Measurements from ENCODE around the gene CNPY1.
A peak's percentile ranks its signal among the peaks of the same experiment; 100 is the strongest.

CNPY1 gene

DNA sequence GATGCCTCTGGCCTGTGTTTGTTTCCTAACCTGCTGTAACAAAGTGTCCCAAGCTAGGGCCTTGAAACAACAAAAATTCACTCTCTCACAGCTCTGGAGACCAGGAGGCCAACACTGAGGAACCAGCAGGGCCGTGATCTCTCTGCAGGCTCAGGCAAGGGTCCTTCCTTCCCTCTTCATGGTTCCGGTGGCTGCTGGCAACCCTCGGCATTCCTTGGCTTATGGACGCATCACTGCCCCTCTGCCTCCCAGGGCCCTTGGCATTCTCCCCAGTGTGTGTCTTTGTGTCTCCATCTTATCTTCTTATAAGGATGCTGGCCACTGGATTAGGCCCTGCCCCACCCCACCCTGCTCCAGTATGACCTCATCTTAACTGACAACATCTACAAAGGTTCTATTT is 17.0 kb downstream of the CNPY1 start:
- no peak overlapping the region for H2AFZ ChIP-seq (ENCODE audit: low read depth, low read length)
- H2BK120ac ChIP-seq (ENCODE audit: low read depth, low read length), result no peak overlapping the region
- WGBS, result 94% methylated on average over 4 of the region's 4 CpGs
- H3K4me2 ChIP-seq (ENCODE audit: low read length, poor library complexity, severe bottlenecking), result no peak overlapping the region
- H3K9me3 ChIP-seq (ENCODE audit: control insufficient read depth, low read length), result no peaks in the 10 kb centered on the region
- H3K4me3 ChIP-seq (ENCODE audit: insufficient read depth in 1 of 2, low read depth in 1 of 2, low read length in 2 of 2), result peak overlapping the region in 1 of 2 experiments; percentile 16
- H3K4ac ChIP-seq (ENCODE audit: low read depth in 1 of 2, low read length in 2 of 2), result no peak overlapping the region
- no peak overlapping the region for H2BK15ac ChIP-seq (ENCODE audit: low read depth, poor library complexity, severe bottlenecking)
- no peak overlapping the region for H4K91ac ChIP-seq (ENCODE audit: low read length)
- no peak overlapping the region for H3K9ac ChIP-seq (ENCODE audit: low read length)
- no peak overlapping the region for H3K27ac ChIP-seq (ENCODE audit: low read length, poor library complexity, severe bottlenecking)
- H3K79me1 ChIP-seq (replicated peaks; ENCODE audit: low read length, poor library complexity, severe bottlenecking), result no peaks in the 10 kb centered on the region
- no peak overlapping the region for H2BK12ac ChIP-seq (ENCODE audit: low read length in 2 of 2)
- no peak overlapping the region for H2AK5ac ChIP-seq (ENCODE audit: low read length, severe bottlenecking)
- no peak overlapping the region for H2BK5ac ChIP-seq (ENCODE audit: low read depth, low read length, poor library complexity, severe bottlenecking)
- no peak overlapping the region for H3K23ac ChIP-seq (ENCODE audit: low read length in 2 of 2)
- H3K36me3 ChIP-seq (ENCODE audit: control insufficient read depth in 1 of 2, insufficient read depth in 2 of 2, low read depth in 1 of 2, low read length in 2 of 2), result peaks cover 0 to 3% of the 10 kb centered on the region in 2 experiments
- DNase-seq, result no peak
- peaks cover 7% of the 10 kb centered on the region for H3K4me1 ChIP-seq (ENCODE audit: control insufficient read depth, insufficient read depth, low read depth, low read length)
- H3K18ac ChIP-seq (ENCODE audit: low read depth in 1 of 2, low read length in 2 of 2), result no peak overlapping the region
- peaks cover 63 to 74% of the 10 kb centered on the region in 2 experiments for H3K27me3 ChIP-seq (ENCODE audit: control insufficient read depth in 1 of 2, insufficient read depth in 1 of 2, low read length in 2 of 2)
- no peak overlapping the region for H4K8ac ChIP-seq (ENCODE audit: low read length)
- no peak overlapping the region for H3K14ac ChIP-seq (ENCODE audit: low read length in 2 of 2)

DNA sequence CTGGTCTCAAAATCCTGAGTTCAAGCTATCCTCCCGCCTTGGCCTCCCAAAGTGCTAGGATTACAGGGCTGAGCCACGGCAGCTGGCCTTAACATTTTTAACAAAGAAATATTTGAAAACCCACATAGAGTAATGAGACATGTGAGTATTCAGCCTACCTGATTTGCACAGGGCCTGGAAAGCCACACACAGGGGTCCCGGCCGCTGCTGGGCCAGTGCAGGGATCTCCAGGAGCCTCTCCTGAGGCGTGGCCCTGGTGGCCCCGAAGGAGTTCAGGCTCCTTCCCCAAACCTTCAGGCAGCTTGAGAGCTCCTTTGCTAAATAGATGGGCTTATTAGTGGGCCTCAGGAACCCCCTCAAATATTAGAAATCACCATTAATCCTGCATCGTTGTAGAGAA is 18.7 kb downstream of the CNPY1 start:
- no peak overlapping the region for H3K14ac ChIP-seq (ENCODE audit: low read length in 2 of 2)
- H2AK5ac ChIP-seq (ENCODE audit: low read length, severe bottlenecking), result no peak overlapping the region
- no peak overlapping the region for H4K8ac ChIP-seq (ENCODE audit: low read length)
- H3K36me3 ChIP-seq (ENCODE audit: control insufficient read depth in 1 of 2, insufficient read depth in 2 of 2, low read depth in 1 of 2, low read length in 2 of 2), result peaks cover 0 to 3% of the 10 kb centered on the region in 2 experiments
- H2BK12ac ChIP-seq (ENCODE audit: low read length in 2 of 2), result no peak overlapping the region
- no peak overlapping the region for H3K27ac ChIP-seq (ENCODE audit: low read length, poor library complexity, severe bottlenecking)
- H3K27me3 ChIP-seq (ENCODE audit: control insufficient read depth in 1 of 2, insufficient read depth in 1 of 2, low read length in 2 of 2), result peaks cover 55 to 70% of the 10 kb centered on the region in 2 experiments
- no peaks in the 10 kb centered on the region for H3K4me1 ChIP-seq (ENCODE audit: control insufficient read depth, insufficient read depth, low read depth, low read length)
- H2BK15ac ChIP-seq (ENCODE audit: low read depth, poor library complexity, severe bottlenecking), result no peak overlapping the region
- no peak overlapping the region for H4K91ac ChIP-seq (ENCODE audit: low read length)
- no peak overlapping the region for H2BK120ac ChIP-seq (ENCODE audit: low read depth, low read length)
- no peak overlapping the region for H3K9ac ChIP-seq (ENCODE audit: low read length)
- H3K18ac ChIP-seq (ENCODE audit: low read depth in 1 of 2, low read length in 2 of 2), result no peak overlapping the region
- no peak overlapping the region for H2BK5ac ChIP-seq (ENCODE audit: low read depth, low read length, poor library complexity, severe bottlenecking)
- no peak overlapping the region for H3K4me2 ChIP-seq (ENCODE audit: low read length, poor library complexity, severe bottlenecking)
- 89% methylated on average over 5 of the region's 7 CpGs for WGBS
- no peaks in the 10 kb centered on the region for H3K9me3 ChIP-seq (ENCODE audit: control insufficient read depth, low read length)
- no peak overlapping the region for H3K4me3 ChIP-seq (ENCODE audit: insufficient read depth in 1 of 2, low read depth in 1 of 2, low read length in 2 of 2)
- no peak overlapping the region for H2AFZ ChIP-seq (ENCODE audit: low read depth, low read length)
- no peaks in the 10 kb centered on the region for H3K79me1 ChIP-seq (replicated peaks; ENCODE audit: low read length, poor library complexity, severe bottlenecking)
- no peak for DNase-seq
- H3K4ac ChIP-seq (ENCODE audit: low read depth in 1 of 2, low read length in 2 of 2), result no peak overlapping the region
- no peak overlapping the region for H3K23ac ChIP-seq (ENCODE audit: low read length in 2 of 2)

DNA sequence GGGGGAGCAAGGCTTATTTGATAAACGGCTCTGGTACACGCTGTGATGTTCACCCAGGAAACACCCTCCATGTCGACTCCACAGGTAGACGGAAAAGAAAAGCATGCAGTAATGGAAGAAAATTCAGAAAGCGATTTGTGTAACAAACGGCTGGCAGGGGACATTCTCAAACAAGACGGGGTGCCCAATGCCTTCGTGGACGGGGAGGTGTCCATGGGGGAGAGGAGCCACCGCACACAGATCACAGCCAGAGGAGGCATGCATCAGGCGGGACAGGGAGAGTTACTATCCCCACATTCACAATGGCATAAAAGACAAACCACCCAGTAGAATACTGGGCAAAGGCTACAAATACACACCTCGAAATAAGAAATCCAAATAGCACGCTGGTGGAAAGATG is 20.1 kb downstream of the CNPY1 start:
- Histone ChIP-seq H3K18ac (ENCODE audit: low read depth in 1 of 2, low read length in 2 of 2) (no peak overlapping the region), H4K8ac (ENCODE audit: low read length) (no peak overlapping the region), H2BK5ac (ENCODE audit: low read depth, low read length, poor library complexity, severe bottlenecking) (no peak overlapping the region), H3K36me3 (ENCODE audit: control insufficient read depth in 1 of 2, insufficient read depth in 2 of 2, low read depth in 1 of 2, low read length in 2 of 2) (peaks cover 0 to 3% of the 10 kb centered on the region in 2 experiments), H2AK5ac (ENCODE audit: low read length, severe bottlenecking) (no peak overlapping the region), H3K4ac (ENCODE audit: low read depth in 1 of 2, low read length in 2 of 2) (no peak overlapping the region), H2BK15ac (ENCODE audit: low read depth, poor library complexity, severe bottlenecking) (no peak overlapping the region), H2AFZ (ENCODE audit: low read depth, low read length) (no peak overlapping the region), H3K27me3 (ENCODE audit: control insufficient read depth in 1 of 2, insufficient read depth in 1 of 2, low read length in 2 of 2) (peaks cover 48 to 64% of the 10 kb centered on the region in 2 experiments), H3K23ac (ENCODE audit: low read length in 2 of 2) (no peak overlapping the region), H3K4me2 (ENCODE audit: low read length, poor library complexity, severe bottlenecking) (no peak overlapping the region), H3K14ac (ENCODE audit: low read length in 2 of 2) (no peak overlapping the region), H2BK120ac (ENCODE audit: low read depth, low read length) (no peak overlapping the region), H3K27ac (ENCODE audit: low read length, poor library complexity, severe bottlenecking) (no peak overlapping the region), H3K9ac (ENCODE audit: low read length) (no peak overlapping the region), H3K4me1 (ENCODE audit: control insufficient read depth, insufficient read depth, low read depth, low read length) (no peaks in the 10 kb centered on the region), H3K79me1 (replicated peaks; ENCODE audit: low read length, poor library complexity, severe bottlenecking) (no peaks in the 10 kb centered on the region), H2BK12ac (ENCODE audit: low read length in 2 of 2) (no peak overlapping the region), H3K4me3 (ENCODE audit: insufficient read depth in 1 of 2, low read depth in 1 of 2, low read length in 2 of 2) (no peak overlapping the region), H4K91ac (ENCODE audit: low read length) (no peak overlapping the region), H3K9me3 (ENCODE audit: control insufficient read depth, low read length) (no peaks in the 10 kb centered on the region)
- DNase-seq, result no peak
- 73% methylated on average over 12 of the region's 13 CpGs for WGBS

DNA sequence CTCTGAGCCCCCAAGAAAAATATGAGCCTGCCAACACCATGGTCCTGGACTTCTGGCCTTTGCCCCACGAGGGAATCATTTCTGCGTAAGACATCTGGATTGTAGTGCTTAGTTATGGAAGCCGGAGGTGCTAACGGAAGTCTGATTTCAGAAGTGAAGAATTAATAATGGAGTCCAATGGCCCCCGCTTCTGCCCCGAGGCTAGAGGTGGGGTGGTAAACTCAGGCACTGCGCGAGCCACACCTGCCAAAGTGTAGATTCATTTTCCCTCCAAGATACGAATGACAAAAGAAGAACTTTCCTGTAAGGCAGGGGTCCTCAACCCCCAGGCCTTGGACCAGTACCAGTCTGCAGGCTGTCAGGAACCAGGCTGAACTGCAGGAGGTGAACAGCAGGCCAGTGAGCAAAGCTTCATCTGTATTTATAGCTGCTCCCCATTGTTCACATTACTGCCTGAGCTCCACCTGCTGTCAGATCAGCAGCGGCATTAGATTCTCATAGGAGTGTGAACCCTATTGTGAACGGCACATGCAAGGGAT is 22.3 kb downstream of the CNPY1 start:
- H3K18ac ChIP-seq (ENCODE audit: low read depth in 1 of 2, low read length in 2 of 2), result no peak overlapping the region
- H3K36me3 ChIP-seq (ENCODE audit: control insufficient read depth in 1 of 2, insufficient read depth in 2 of 2, low read depth in 1 of 2, low read length in 2 of 2), result peaks cover 0 to 3% of the 10 kb centered on the region in 2 experiments
- no peak overlapping the region for H2BK5ac ChIP-seq (ENCODE audit: low read depth, low read length, poor library complexity, severe bottlenecking)
- H2BK12ac ChIP-seq (ENCODE audit: low read length in 2 of 2), result no peak overlapping the region
- H3K23ac ChIP-seq (ENCODE audit: low read length in 2 of 2), result no peak overlapping the region
- H2BK15ac ChIP-seq (ENCODE audit: low read depth, poor library complexity, severe bottlenecking), result no peak overlapping the region
- peaks cover 38 to 58% of the 10 kb centered on the region in 2 experiments for H3K27me3 ChIP-seq (ENCODE audit: control insufficient read depth in 1 of 2, insufficient read depth in 1 of 2, low read length in 2 of 2)
- no peaks in the 10 kb centered on the region for H3K79me1 ChIP-seq (replicated peaks; ENCODE audit: low read length, poor library complexity, severe bottlenecking)
- no peak overlapping the region for H4K91ac ChIP-seq (ENCODE audit: low read length)
- H2AK5ac ChIP-seq (ENCODE audit: low read length, severe bottlenecking), result no peak overlapping the region
- no peak overlapping the region for H3K9ac ChIP-seq (ENCODE audit: low read length)
- no peak overlapping the region for H2AFZ ChIP-seq (ENCODE audit: low read depth, low read length)
- H3K4ac ChIP-seq (ENCODE audit: low read depth in 1 of 2, low read length in 2 of 2), result no peak overlapping the region
- no peaks in the 10 kb centered on the region for H3K9me3 ChIP-seq (ENCODE audit: control insufficient read depth, low read length)
- H2BK120ac ChIP-seq (ENCODE audit: low read depth, low read length), result no peak overlapping the region
- H3K27ac ChIP-seq (ENCODE audit: low read length, poor library complexity, severe bottlenecking), result no peak overlapping the region
- no peaks in the 10 kb centered on the region for H3K4me1 ChIP-seq (ENCODE audit: control insufficient read depth, insufficient read depth, low read depth, low read length)
- DNase-seq, result no peak
- no peak overlapping the region for H3K4me2 ChIP-seq (ENCODE audit: low read length, poor library complexity, severe bottlenecking)
- WGBS, result 81% methylated on average over 11 of the region's 11 CpGs
- no peak overlapping the region for H3K14ac ChIP-seq (ENCODE audit: low read length in 2 of 2)
- no peak overlapping the region for H3K4me3 ChIP-seq (ENCODE audit: insufficient read depth in 1 of 2, low read depth in 1 of 2, low read length in 2 of 2)
- H4K8ac ChIP-seq (ENCODE audit: low read length), result no peak overlapping the region

All from mesenchymal stem cell (in vitro differentiated cells and primary cell).